HCT116 (cell line): ENCODE measurements around the gene PRIM1. TPM values are rescaled to one million over a fixed set of nuclear protein-coding genes. Genes with fewer than 3 reads are reported as not detected.

Source experiments
- ATAC-seq: fragments of 200-7000 bp; cut with Tn5 transposase; 2 replicates; pipeline ENCODE4 v1.9.1; 2020; ENCODE audit warnings: mild to moderate bottlenecking, moderate library complexity
- BruUV-seq: library from RNA; stranded (reverse); fragments of 400-500 nt; replicated peaks from 2 replicates; lab custom pipeline; 2021; lab: Mats Ljungman, UMichigan
- CTCF ChIA-PET: fragments of 300-600 bp; sonication (Branson Sonifier 250); formaldehyde crosslinking; loops from one replicate; lab custom pipeline; 2021; ENCODE audit warnings: antibody characterized with exemption; lab: Charles Lee
- POLR2A ChIA-PET: fragments of 300-600, 350-600 bp; sonication (Branson Sonifier 250); formaldehyde crosslinking; loops from one replicate; lab custom pipeline; 2021; ENCODE audit warnings: antibody characterized with exemption; lab: Charles Lee
- RAD21 ChIA-PET, 2 experiments: fragments of 300-600 bp; sonication (Branson Sonifier 250); formaldehyde crosslinking; loops; one replicate each; lab custom pipeline; 2023; ENCODE audit warnings: low total read pairs in 2 of 2; ENCODE audit not compliant: uncharacterized antibody in 2 of 2, unreplicated experiment in 2 of 2, low non-redundant PET in 1 of 2; lab: Charles Lee
- DNase-seq: peaks from one replicate; pipeline ENCODE4 v3.0.0-alpha.2; 2010; ENCODE audit warnings: low read depth, low spot score
- H2AFZ ChIP-seq: fragments of 200-600 bp; shearing (Covaris generic), sonication (generic); 2 replicates; pipeline ENCODE4 v1.6.1; 2017; ENCODE audit warnings: low read depth, mixed run types, mixed read lengths, antibody characterized with exemption, low read length; ENCODE audit not compliant: poor library complexity, severe bottlenecking
- H3K27ac ChIP-seq: 2 replicates; pipeline ENCODE4 v1.5.1; 2012; ENCODE audit warnings: low read depth, low read length
- H3K27me3 ChIP-seq: fragments of 200-600 bp; sonication (generic); 2 replicates; pipeline ENCODE4 v1.6.1; 2016; ENCODE audit warnings: mixed run types, low read length, mixed read lengths; ENCODE audit not compliant: insufficient read depth
- H3K36me3 ChIP-seq, 2 experiments: fragments of 200-500 bp in 1 of 2; fragments of 200-600 bp in 1 of 2; sonication (Bioruptor generic) in 1 of 2; sonication (generic) in 1 of 2; 2 replicates each; pipeline versions ENCODE4 v1.5.1 to v1.6.1; 2014 to 2016; ENCODE audit warnings: low read length in 2 of 2, inconsistent platforms in 1 of 2, mixed read lengths in 1 of 2, mixed run types in 1 of 2; ENCODE audit not compliant: insufficient read depth in 2 of 2, control insufficient read depth in 1 of 2
- H3K4me1 ChIP-seq, 2 experiments: fragments of 200-600 bp in 1 of 2; sonication (generic) in 1 of 2; 2 replicates each; pipeline versions ENCODE4 v1.5.1 to v1.6.1; 2012 to 2017; ENCODE audit warnings: low read length in 2 of 2, inconsistent platforms in 1 of 2, mild to moderate bottlenecking in 1 of 2, mixed read lengths in 1 of 2, mixed run types in 1 of 2, moderate library complexity in 1 of 2; ENCODE audit not compliant: insufficient read depth in 2 of 2, control insufficient read depth in 1 of 2
- H3K4me2 ChIP-seq: fragments of 200-600 bp; sonication (generic); 2 replicates; pipeline ENCODE4 v1.6.1; 2017; ENCODE audit warnings: mixed run types, low read length, mixed read lengths
- H3K4me3 ChIP-seq, 2 experiments: fragments of 200-600 bp in 1 of 2; sonication (generic) in 1 of 2; replicated peaks in 1 of 2; 2 replicates each; pipeline ENCODE4 v1.5.1; 2011 to 2016; ENCODE audit warnings: low read length in 2 of 2, control low read depth in 1 of 2, low read depth in 1 of 2, mild to moderate bottlenecking in 1 of 2, mixed read lengths in 1 of 2, mixed run types in 1 of 2
- H3K79me2 ChIP-seq: fragments of 200-600 bp; sonication (generic); 2 replicates; pipeline ENCODE4 v1.6.1; 2017; ENCODE audit warnings: mild to moderate bottlenecking, mixed run types, low read length, moderate library complexity, mixed read lengths; ENCODE audit not compliant: insufficient read depth
- H3K9ac ChIP-seq: fragments of 200-600 bp; sonication (generic); 2 replicates; pipeline ENCODE4 v1.6.1; 2016; ENCODE audit warnings: low read length, mixed read lengths
- H3K9me2 ChIP-seq: fragments of 200-600 bp; sonication (generic), shearing (Covaris generic); 2 replicates; pipeline ENCODE4 v1.6.1; 2017; ENCODE audit warnings: mixed run types, mild to moderate bottlenecking, moderate library complexity; ENCODE audit not compliant: insufficient read depth
- H3K9me3 ChIP-seq, 2 experiments: fragments of 200-500 bp in 1 of 2; fragments of 200-600 bp in 1 of 2; sonication (Bioruptor generic) in 1 of 2; sonication (generic) in 1 of 2; 2 replicates each; pipeline ENCODE4 v1.6.1; 2014 to 2017; ENCODE audit warnings: low read length in 2 of 2, mixed read lengths in 2 of 2, inconsistent platforms in 1 of 2, low read depth in 1 of 2, mild to moderate bottlenecking in 1 of 2, mixed run types in 1 of 2, moderate library complexity in 1 of 2; ENCODE audit not compliant: control insufficient read depth in 1 of 2, insufficient read depth in 1 of 2
- H4K20me1 ChIP-seq: fragments of 200-600 bp; sonication (generic), shearing (Covaris generic); 2 replicates; pipeline ENCODE4 v1.6.1; 2017; ENCODE audit warnings: mixed run types, mild to moderate bottlenecking, moderate library complexity; ENCODE audit not compliant: insufficient read depth
- CBX3 ChIP-seq: IDR thresholded peaks from 2 replicates; pipeline ENCODE4 v1.6.1; 2012; ENCODE audit warnings: low read depth
- CEBPB ChIP-seq: IDR thresholded peaks from 2 replicates; pipeline ENCODE4 v1.6.1; 2012; ENCODE audit warnings: low read depth
- EGR1 ChIP-seq: IDR thresholded peaks from 2 replicates; pipeline ENCODE4 v1.6.1; 2012; ENCODE audit warnings: low read depth
- ELF1 ChIP-seq: IDR thresholded peaks from 2 replicates; pipeline ENCODE4 v1.6.1; 2012; ENCODE audit warnings: low read depth, borderline replicate concordance
- EZH2 ChIP-seq: fragments of 200-600 bp; sonication (generic); IDR thresholded peaks from 2 replicates; pipeline ENCODE4 v1.6.1; 2017; ENCODE audit warnings: antibody characterized with exemption, mixed run types
- EZH2phosphoT487 ChIP-seq: fragments of 200-600 bp; IDR thresholded peaks from 2 replicates; pipeline ENCODE4 v1.6.1; 2018; ENCODE audit warnings: antibody characterized with exemption, borderline replicate concordance
- MAX ChIP-seq: IDR thresholded peaks from 2 replicates; pipeline ENCODE4 v1.6.1; 2012
- POLR2A ChIP-seq: IDR thresholded peaks from 2 replicates; pipeline ENCODE4 v1.7.0; 2011; ENCODE audit warnings: borderline replicate concordance; ENCODE audit not compliant: insufficient read depth, insufficient read length; ENCODE audit errors: extremely low read depth
- POLR2AphosphoS5 ChIP-seq: IDR thresholded peaks from 2 replicates; pipeline ENCODE4 v1.6.1; 2011; ENCODE audit warnings: mild to moderate bottlenecking, low read depth, low read length, moderate library complexity
- RAD21 ChIP-seq: IDR thresholded peaks from 2 replicates; pipeline ENCODE4 v1.6.1; 2012; ENCODE audit warnings: low read depth, mild to moderate bottlenecking
- SIN3A ChIP-seq: IDR thresholded peaks from 2 replicates; pipeline ENCODE4 v1.6.1; 2012; ENCODE audit warnings: low read depth
- SP1 ChIP-seq: IDR thresholded peaks from 2 replicates; pipeline ENCODE4 v1.6.1; 2012; ENCODE audit warnings: low read depth
- SRF ChIP-seq: IDR thresholded peaks from 2 replicates; pipeline ENCODE4 v1.6.1; 2012; ENCODE audit warnings: low read depth
- TCF7L2 ChIP-seq: IDR thresholded peaks from 2 replicates; pipeline ENCODE4 v1.7.0; 2011; ENCODE audit warnings: borderline replicate concordance, inconsistent platforms; ENCODE audit not compliant: insufficient read depth, insufficient read length; ENCODE audit errors: extremely low read depth
- ZFX ChIP-seq: fragments of 450-650 bp; IDR thresholded peaks from 2 replicates; pipeline ENCODE4 v1.6.1; 2017
- intact Hi-C: fragments of 100-400 bp; cut with micrococcal nuclease; formaldehyde crosslinking; loops from 2 replicates; pipeline ENCODE4 v1.10.0; 2022
- total RNA-seq: library from RNA; stranded (reverse); gene quantifications from one replicate; pipeline ENCODE4 v1.2.1, GENCODE V29; 2021; ENCODE audit not compliant: unreplicated experiment
- TF ChIP-seq, protein P1 (sequence below): IDR thresholded peaks from 2 replicates; pipeline ENCODE4 v1.6.1; 2011; ENCODE audit warnings: mild to moderate bottlenecking, low read length, moderate library complexity; ENCODE audit not compliant: insufficient replicate concordance; ENCODE audit errors: extremely low read depth
- TF ChIP-seq, protein P2 (sequence below): IDR thresholded peaks from 2 replicates; pipeline ENCODE4 v1.6.1; 2012; ENCODE audit warnings: low read depth
- TF ChIP-seq, protein P3 (sequence below): IDR thresholded peaks from 2 replicates; pipeline ENCODE4 v1.6.1; 2012

PRIM1 gene
- total RNA-seq, 1 experiment from 2014 or later = 53.3 TPM

DNA sequence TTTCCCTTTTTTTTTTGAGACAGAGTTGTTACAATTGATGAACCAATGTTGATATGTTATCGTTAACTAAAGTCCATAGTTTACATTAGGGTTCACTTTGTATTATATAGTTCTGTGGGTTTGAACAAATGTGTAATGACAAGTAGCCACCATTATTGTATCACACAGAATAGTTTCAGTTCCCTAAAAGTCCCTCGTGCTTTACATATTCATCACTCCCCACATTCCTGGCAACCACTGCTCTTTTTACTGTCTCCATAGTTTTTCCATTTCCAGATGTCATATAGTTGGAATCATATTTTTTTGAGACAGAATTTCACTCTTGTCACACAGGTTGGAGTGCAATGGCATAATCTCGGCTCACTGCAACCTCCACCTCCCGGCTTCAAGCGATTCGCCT, 23.5 kb upstream of the PRIM1 start:
- DNase-seq (no peak), ATAC-seq (no peak)
- H3K9ac ChIP-seq = no peak overlapping the region
- H3K4me1 ChIP-seq = no peaks in the 10 kb centered on the region
- H3K4me2 ChIP-seq = no peak overlapping the region
- no peaks in the 10 kb centered on the region for H3K9me3 ChIP-seq
- ChIA-PET CTCF (no interaction called here), RAD21 (no interaction called here), POLR2A (no interaction called here)
- TF ChIP-seq SRF = no peak
- TF ChIP-seq EZH2phosphoT487 = no peak
- no peak for TF ChIP-seq SP1
- H3K9me2 ChIP-seq = no peaks in the 10 kb centered on the region
- H2AFZ ChIP-seq = no peak overlapping the region
- no peaks in the 10 kb centered on the region for H4K20me1 ChIP-seq
- no peak overlapping the region for H3K4me3 ChIP-seq
- no TSS peak for BruUV-seq
- no peaks in the 10 kb centered on the region for H3K36me3 ChIP-seq
- no peaks in the 10 kb centered on the region for H3K79me2 ChIP-seq
- H3K27ac ChIP-seq = no peak overlapping the region
- H3K27me3 ChIP-seq = no peaks in the 10 kb centered on the region
- intact Hi-C loops = no loop called here

GRCh38 chr12:56773113-56773512, 21.0 kb upstream of the PRIM1 start:
- Histone ChIP-seq H3K27ac (no peak overlapping the region), H4K20me1 (no peaks in the 10 kb centered on the region), H3K79me2 (no peaks in the 10 kb centered on the region), H3K27me3 (no peaks in the 10 kb centered on the region), H2AFZ (no peak overlapping the region), H3K4me3 (no peak overlapping the region), H3K9me2 (no peaks in the 10 kb centered on the region), H3K4me2 (no peak overlapping the region), H3K36me3 (no peaks in the 10 kb centered on the region), H3K9ac (no peak overlapping the region), H3K4me1 (no peaks in the 10 kb centered on the region), H3K9me3 (no peaks in the 10 kb centered on the region)
- no peak for DNase-seq
- RAD21 ChIA-PET = no interaction called here
- POLR2A ChIA-PET = no interaction called here
- CTCF ChIA-PET = no interaction called here
- BruUV-seq = no TSS peak
- intact Hi-C loops = no loop called here
- ATAC-seq = no peak
- TF ChIP-seq RAD21 (no peak), SRF (no peak), SP1 (no peak), TCF7L2 (no peak), ELF1 (no peak), ZFX (no peak), SIN3A (no peak), CEBPB (no peak), POLR2A (no peak), EZH2 (no peak), CBX3 (no peak), EGR1 (no peak), POLR2AphosphoS5 (no peak), MAX (no peak)
- TF ChIP-seq, protein P1, sequence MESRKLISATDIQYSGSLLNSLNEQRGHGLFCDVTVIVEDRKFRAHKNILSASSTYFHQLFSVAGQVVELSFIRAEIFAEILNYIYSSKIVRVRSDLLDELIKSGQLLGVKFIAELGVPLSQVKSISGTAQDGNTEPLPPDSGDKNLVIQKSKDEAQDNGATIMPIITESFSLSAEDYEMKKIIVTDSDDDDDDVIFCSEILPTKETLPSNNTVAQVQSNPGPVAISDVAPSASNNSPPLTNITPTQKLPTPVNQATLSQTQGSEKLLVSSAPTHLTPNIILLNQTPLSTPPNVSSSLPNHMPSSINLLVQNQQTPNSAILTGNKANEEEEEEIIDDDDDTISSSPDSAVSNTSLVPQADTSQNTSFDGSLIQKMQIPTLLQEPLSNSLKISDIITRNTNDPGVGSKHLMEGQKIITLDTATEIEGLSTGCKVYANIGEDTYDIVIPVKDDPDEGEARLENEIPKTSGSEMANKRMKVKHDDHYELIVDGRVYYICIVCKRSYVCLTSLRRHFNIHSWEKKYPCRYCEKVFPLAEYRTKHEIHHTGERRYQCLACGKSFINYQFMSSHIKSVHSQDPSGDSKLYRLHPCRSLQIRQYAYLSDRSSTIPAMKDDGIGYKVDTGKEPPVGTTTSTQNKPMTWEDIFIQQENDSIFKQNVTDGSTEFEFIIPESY = no peak
- TF ChIP-seq, protein P2, sequence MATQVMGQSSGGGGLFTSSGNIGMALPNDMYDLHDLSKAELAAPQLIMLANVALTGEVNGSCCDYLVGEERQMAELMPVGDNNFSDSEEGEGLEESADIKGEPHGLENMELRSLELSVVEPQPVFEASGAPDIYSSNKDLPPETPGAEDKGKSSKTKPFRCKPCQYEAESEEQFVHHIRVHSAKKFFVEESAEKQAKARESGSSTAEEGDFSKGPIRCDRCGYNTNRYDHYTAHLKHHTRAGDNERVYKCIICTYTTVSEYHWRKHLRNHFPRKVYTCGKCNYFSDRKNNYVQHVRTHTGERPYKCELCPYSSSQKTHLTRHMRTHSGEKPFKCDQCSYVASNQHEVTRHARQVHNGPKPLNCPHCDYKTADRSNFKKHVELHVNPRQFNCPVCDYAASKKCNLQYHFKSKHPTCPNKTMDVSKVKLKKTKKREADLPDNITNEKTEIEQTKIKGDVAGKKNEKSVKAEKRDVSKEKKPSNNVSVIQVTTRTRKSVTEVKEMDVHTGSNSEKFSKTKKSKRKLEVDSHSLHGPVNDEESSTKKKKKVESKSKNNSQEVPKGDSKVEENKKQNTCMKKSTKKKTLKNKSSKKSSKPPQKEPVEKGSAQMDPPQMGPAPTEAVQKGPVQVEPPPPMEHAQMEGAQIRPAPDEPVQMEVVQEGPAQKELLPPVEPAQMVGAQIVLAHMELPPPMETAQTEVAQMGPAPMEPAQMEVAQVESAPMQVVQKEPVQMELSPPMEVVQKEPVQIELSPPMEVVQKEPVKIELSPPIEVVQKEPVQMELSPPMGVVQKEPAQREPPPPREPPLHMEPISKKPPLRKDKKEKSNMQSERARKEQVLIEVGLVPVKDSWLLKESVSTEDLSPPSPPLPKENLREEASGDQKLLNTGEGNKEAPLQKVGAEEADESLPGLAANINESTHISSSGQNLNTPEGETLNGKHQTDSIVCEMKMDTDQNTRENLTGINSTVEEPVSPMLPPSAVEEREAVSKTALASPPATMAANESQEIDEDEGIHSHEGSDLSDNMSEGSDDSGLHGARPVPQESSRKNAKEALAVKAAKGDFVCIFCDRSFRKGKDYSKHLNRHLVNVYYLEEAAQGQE = no peak
- TF ChIP-seq, protein P3, sequence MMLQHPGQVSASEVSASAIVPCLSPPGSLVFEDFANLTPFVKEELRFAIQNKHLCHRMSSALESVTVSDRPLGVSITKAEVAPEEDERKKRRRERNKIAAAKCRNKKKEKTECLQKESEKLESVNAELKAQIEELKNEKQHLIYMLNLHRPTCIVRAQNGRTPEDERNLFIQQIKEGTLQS = no peak
